ENCODE data around the gene BMP10. TPM values are rescaled to one million over a fixed set of nuclear protein-coding genes. Genes with fewer than 3 reads are reported as not detected.

Gene BMP10
- total RNA-seq, 1 donor from 2014 or later, result 0.19 TPM

GRCh38 chr2:68837164-68837860, 33.9 kb downstream of the BMP10 start:
- Histone ChIP-seq H3K4me3 (no peak overlapping the region), H3K27ac (replicated peaks) (no peak overlapping the region), H3K36me3 (no peaks in the 10 kb centered on the region), H3K4me1 (peaks cover 10% of the 10 kb centered on the region), H3K27me3 (ENCODE audit: low read depth) (peaks cover 10% of the 10 kb centered on the region), H3K9me3 (replicated peaks) (no peaks in the 10 kb centered on the region)
- TF ChIP-seq, protein P1, sequence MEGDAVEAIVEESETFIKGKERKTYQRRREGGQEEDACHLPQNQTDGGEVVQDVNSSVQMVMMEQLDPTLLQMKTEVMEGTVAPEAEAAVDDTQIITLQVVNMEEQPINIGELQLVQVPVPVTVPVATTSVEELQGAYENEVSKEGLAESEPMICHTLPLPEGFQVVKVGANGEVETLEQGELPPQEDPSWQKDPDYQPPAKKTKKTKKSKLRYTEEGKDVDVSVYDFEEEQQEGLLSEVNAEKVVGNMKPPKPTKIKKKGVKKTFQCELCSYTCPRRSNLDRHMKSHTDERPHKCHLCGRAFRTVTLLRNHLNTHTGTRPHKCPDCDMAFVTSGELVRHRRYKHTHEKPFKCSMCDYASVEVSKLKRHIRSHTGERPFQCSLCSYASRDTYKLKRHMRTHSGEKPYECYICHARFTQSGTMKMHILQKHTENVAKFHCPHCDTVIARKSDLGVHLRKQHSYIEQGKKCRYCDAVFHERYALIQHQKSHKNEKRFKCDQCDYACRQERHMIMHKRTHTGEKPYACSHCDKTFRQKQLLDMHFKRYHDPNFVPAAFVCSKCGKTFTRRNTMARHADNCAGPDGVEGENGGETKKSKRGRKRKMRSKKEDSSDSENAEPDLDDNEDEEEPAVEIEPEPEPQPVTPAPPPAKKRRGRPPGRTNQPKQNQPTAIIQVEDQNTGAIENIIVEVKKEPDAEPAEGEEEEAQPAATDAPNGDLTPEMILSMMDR (IDR thresholded peaks at IDR 0.05; ENCODE audit: borderline replicate concordance), result peak; percentile 74
- DNase-seq, result peak; percentile 71
- intact Hi-C loops (cut with micrococcal nuclease), result loop anchor here (5.0 kb wide), 1 partner anchor 85 kb away; no protein-coding TSS in a partner anchor

GRCh38 chr2:68835621-68836020, 35.6 kb downstream of the BMP10 start:
- intact Hi-C loops (cut with micrococcal nuclease), result loop anchor here (5.0 kb wide), 1 partner anchor 83 kb away; no protein-coding TSS in a partner anchor
- Histone ChIP-seq H3K4me3 (no peak overlapping the region), H3K36me3 (no peaks in the 10 kb centered on the region), H3K4me1 (peaks cover 26% of the 10 kb centered on the region), H3K27me3 (ENCODE audit: low read depth) (peaks cover 4% of the 10 kb centered on the region), H3K9me3 (replicated peaks) (no peaks in the 10 kb centered on the region), H3K27ac (replicated peaks) (no peak overlapping the region)
- no peak for DNase-seq
- TF ChIP-seq, protein P1 (IDR thresholded peaks at IDR 0.05; ENCODE audit: borderline replicate concordance), result no peak

DNA sequence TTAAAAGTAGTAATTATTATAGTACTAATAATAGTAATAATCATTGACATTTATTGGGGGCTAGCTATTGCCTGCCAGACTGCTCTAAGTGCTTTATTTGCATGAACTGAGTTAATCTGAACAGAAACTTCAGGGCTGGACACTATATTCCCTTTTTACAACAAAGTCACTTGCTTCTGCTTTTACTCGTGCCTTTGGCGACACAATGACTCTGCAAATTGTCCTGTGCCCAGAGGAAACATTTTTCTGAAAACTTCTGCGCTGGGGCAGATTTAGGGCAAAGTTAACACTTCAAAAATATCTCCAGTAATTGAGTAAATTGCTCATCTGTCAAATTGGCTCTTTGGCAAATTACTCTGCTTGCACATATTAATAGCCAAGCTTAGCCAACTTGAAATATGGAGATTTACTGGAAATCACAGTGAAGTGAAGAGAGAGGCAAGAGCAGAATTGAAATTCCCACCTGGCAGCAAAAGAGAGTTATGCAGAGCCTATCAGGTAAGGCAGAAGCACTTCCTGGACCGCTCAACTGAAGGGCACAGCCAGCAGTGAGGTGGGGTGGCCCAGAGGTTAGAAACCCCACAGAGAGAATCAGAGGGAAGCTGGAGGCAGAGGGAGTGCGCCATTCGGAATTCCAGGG, 36.3 kb downstream of the BMP10 start:
- TF ChIP-seq, protein P1 (IDR thresholded peaks at IDR 0.05; ENCODE audit: borderline replicate concordance), result no peak
- intact Hi-C loops (cut with micrococcal nuclease), result loop anchor here (5.0 kb wide), 1 partner anchor 83 kb away; no protein-coding TSS in a partner anchor
- no peak overlapping the region for H3K4me3 ChIP-seq
- no peaks in the 10 kb centered on the region for H3K36me3 ChIP-seq
- no peak overlapping the region for H3K27ac ChIP-seq (replicated peaks)
- H3K27me3 ChIP-seq (ENCODE audit: low read depth), result peaks cover 4% of the 10 kb centered on the region
- H3K4me1 ChIP-seq, result peaks cover 34% of the 10 kb centered on the region
- H3K9me3 ChIP-seq (replicated peaks), result no peaks in the 10 kb centered on the region
- DNase-seq, result no peak

GRCh38 chr2:68833162-68833561, 38.0 kb downstream of the BMP10 start:
- Histone ChIP-seq H3K4me3 (no peak overlapping the region), H3K4me1 (peaks cover 51% of the 10 kb centered on the region), H3K27ac (replicated peaks) (peak overlapping the region; percentile 83), H3K9me3 (replicated peaks) (no peaks in the 10 kb centered on the region), H3K36me3 (no peaks in the 10 kb centered on the region), H3K27me3 (ENCODE audit: low read depth) (no peaks in the 10 kb centered on the region)
- intact Hi-C loops (cut with micrococcal nuclease), result no loop called here
- DNase-seq, result no peak
- TF ChIP-seq, protein P1 (IDR thresholded peaks at IDR 0.05; ENCODE audit: borderline replicate concordance), result no peak

GRCh38 chr2:68832233-68832869, 38.8 kb downstream of the BMP10 start:
- H3K36me3 ChIP-seq, result no peaks in the 10 kb centered on the region
- no peaks in the 10 kb centered on the region for H3K27me3 ChIP-seq (ENCODE audit: low read depth)
- no peak overlapping the region for H3K4me3 ChIP-seq
- intact Hi-C loops (cut with micrococcal nuclease), result no loop called here
- H3K9me3 ChIP-seq (replicated peaks), result no peaks in the 10 kb centered on the region
- peak; percentile 31 for DNase-seq
- H3K27ac ChIP-seq (replicated peaks), result peak overlapping the region; percentile 83
- H3K4me1 ChIP-seq, result peaks cover 55% of the 10 kb centered on the region
- TF ChIP-seq, protein P1 (IDR thresholded peaks at IDR 0.05; ENCODE audit: borderline replicate concordance), result no peak
